Measurements from ENCODE around the gene TXK. TPM values are rescaled to one million over a fixed set of nuclear protein-coding genes. Genes with fewer than 3 reads are reported as not detected.

Gene TXK
- polyA plus RNA-seq, 1 donor: 0.65 TPM

- DNase-seq: no peak
Measured at GRCh38 chr4:48102303-48102702, 31.7 kb downstream of the TXK start.

- DNase-seq: no peak
Measured at GRCh38 chr4:48100256-48100655, 33.8 kb downstream of the TXK start.

- no peak for DNase-seq
Measured at GRCh38 chr4:48095441-48095840, 38.6 kb downstream of the TXK start.

- DNase-seq: no peak
Measured at GRCh38 chr4:48093991-48094416, 40.0 kb downstream of the TXK start.

GRCh38 chr4:48090621-48091020 is 43.4 kb downstream of the TXK start:
- no peak for DNase-seq

GRCh38 chr4:48085821-48086589 is 48.0 kb downstream of the TXK start:
- no peak for DNase-seq

- DNase-seq: no peak
Measured at GRCh38 chr4:48082956-48083355, 51.1 kb downstream of the TXK start.

GRCh38 chr4:48081196-48081595 is 52.9 kb downstream of the TXK start:
- no peak for DNase-seq

- no peak for DNase-seq
Measured at GRCh38 chr4:48079972-48080391, 54.1 kb downstream of the TXK start.

- no peak for DNase-seq
Measured at GRCh38 chr4:48078862-48079655, 55.0 kb downstream of the TXK start.

- no peak for DNase-seq
Measured at GRCh38 chr4:48078425-48078824, 55.6 kb downstream of the TXK start.

- DNase-seq: no peak
Measured at GRCh38 chr4:48074657-48075056, 59.4 kb downstream of the TXK start.

GRCh38 chr4:48073567-48074103 is 60.4 kb downstream of the TXK start:
- no peak for DNase-seq

- DNase-seq: no peak
Measured at GRCh38 chr4:48071191-48071590, 62.9 kb downstream of the TXK start.

GRCh38 chr4:48069026-48069425 is 65.0 kb downstream of the TXK start:
- DNase-seq: no peak

GRCh38 chr4:48068182-48068581 is 65.9 kb downstream of the TXK start:
- DNase-seq: no peak

- DNase-seq: no peak
Measured at GRCh38 chr4:48067536-48067935, 66.5 kb downstream of the TXK start.

- no peak for DNase-seq
Measured at GRCh38 chr4:48065587-48066052, 68.4 kb downstream of the TXK start.

GRCh38 chr4:48064349-48064748 is 69.7 kb downstream of the TXK start:
- no peak for DNase-seq

GRCh38 chr4:48058617-48059530 is 75.2 kb downstream of the TXK start:
- DNase-seq: no peak

GRCh38 chr4:48051078-48051477 is 83.0 kb downstream of the TXK start:
- no peak for DNase-seq

GRCh38 chr4:48049483-48049882 is 84.6 kb downstream of the TXK start:
- DNase-seq: no peak
